NCI-H2081 (cell line): ENCODE data around the gene OR52D1.
A peak's percentile ranks its signal among the peaks of the same experiment; 100 is the strongest.

Source experiments
- DNase-seq, 2 experiments: peaks; one replicate each; lab custom pipeline; 2025; lab: John Stamatoyannopoulos, UW

OR52D1 gene

GRCh38 chr11:5488385-5488784, at the start of gene OR52D1:
OR52D1 (plus strand) TSS chr11:5488685; CDS start chr11:5488707, 22 bp downstream.
- no peak for DNase-seq

- no peak for DNase-seq
These were observed 47.1 kb upstream of the OR52D1 start, which contains the start of gene OR51I1 for GRCh38 chr11:5441414-5441813. OR51I1 (minus strand) TSS chr11:5441514; CDS start chr11:5441514, 0 bp downstream.

GRCh38 chr11:5443835-5444393, 44.6 kb upstream of the OR52D1 start:
- no peak for DNase-seq

- DNase-seq: no peak
These were observed 39.5 kb upstream of the OR52D1 start, which contains the start of gene OR51I2 for GRCh38 chr11:5449023-5449422. OR51I2 (plus strand) TSS chr11:5449323; CDS start chr11:5453489, 4,166 bp downstream.

GRCh38 chr11:5449432-5449831, 39.1 kb upstream of the OR52D1 start:
- no peak for DNase-seq

GRCh38 chr11:5460983-5461621, 27.4 kb upstream of the OR52D1 start:
- no peak for DNase-seq

GRCh38 chr11:5467527-5467926, 21.0 kb upstream of the OR52D1 start:
- DNase-seq: no peak

GRCh38 chr11:5473921-5474320, 14.6 kb upstream of the OR52D1 start:
- no peak for DNase-seq

GRCh38 chr11:5476186-5476819, 12.2 kb upstream of the OR52D1 start:
- peak; percentile 6 to 18 for DNase-seq

GRCh38 chr11:5486003-5486402, 2.5 kb upstream of the OR52D1 start:
- no peak for DNase-seq

GRCh38 chr11:5486421-5486820, 2.1 kb upstream of the OR52D1 start:
- DNase-seq: no peak

- no peak for DNase-seq
These were observed 414 bp downstream of the OR52D1 start for GRCh38 chr11:5488798-5489399.

GRCh38 chr11:5489576-5490357, 1.3 kb downstream of the OR52D1 start:
- DNase-seq: no peak

- DNase-seq: no peak
These were observed 11.2 kb downstream of the OR52D1 start for GRCh38 chr11:5499671-5500070.

- no peak for DNase-seq
These were observed 11.9 kb downstream of the OR52D1 start for GRCh38 chr11:5500393-5500801.

- DNase-seq: no peak
These were observed 16.0 kb downstream of the OR52D1 start for GRCh38 chr11:5504403-5504921.

- DNase-seq: no peak
These were observed 17.0 kb downstream of the OR52D1 start for GRCh38 chr11:5505363-5506048.

- DNase-seq: no peak
These were observed 18.9 kb downstream of the OR52D1 start for GRCh38 chr11:5507177-5507932.

GRCh38 chr11:5507933-5508305, 19.4 kb downstream of the OR52D1 start:
- DNase-seq: no peak

GRCh38 chr11:5508605-5509004, 20.1 kb downstream of the OR52D1 start:
- no peak for DNase-seq

- DNase-seq: no peak
These were observed 21.3 kb downstream of the OR52D1 start, which contains the start of gene UBQLN3 for GRCh38 chr11:5509803-5510202. UBQLN3 (minus strand) TSS chr11:5509957; CDS start chr11:5509558, 399 bp downstream.
